Thyroid gland (tissue), 4 donors: ENCODE measurements around the gene RELL1. TPM values are rescaled to one million over a fixed set of nuclear protein-coding genes. Genes with fewer than 3 reads are reported as not detected.

Experiments used
- DNase-seq, 2 donors: peaks; one replicate each; pipeline ENCODE4 v3.0.0-alpha.2; 2019
- H3K27ac ChIP-seq, 3 donors: fragments of 200-600 bp; sonication (generic); 1 replicate in 2 of 3; 2 replicates in 1 of 3; pipeline ENCODE4 v1.5.1; 2016 to 2019; ENCODE audit warnings: mild to moderate bottlenecking in 1 of 3, moderate library complexity in 1 of 3
- H3K27me3 ChIP-seq: fragments of 200-600 bp; sonication (generic); one replicate; pipeline ENCODE4 v1.5.1; 2019
- H3K36me3 ChIP-seq, 2 donors: fragments of 200-600 bp; sonication (generic); one replicate each; pipeline ENCODE4 v1.5.1; 2016 to 2019
- H3K4me1 ChIP-seq, 2 donors: fragments of 200-600 bp; sonication (generic); one replicate each; pipeline ENCODE4 v1.5.1; 2017 to 2019
- H3K4me3 ChIP-seq, 3 donors: fragments of 200-600 bp; sonication (generic); replicated peaks in 1 of 3; 1 replicate in 2 of 3; 2 replicates in 1 of 3; pipeline ENCODE4 v1.5.1; 2016; ENCODE audit warnings: mild to moderate bottlenecking in 1 of 3
- H3K9me3 ChIP-seq: fragments of 200-600 bp; sonication (generic); one replicate; pipeline ENCODE4 v1.5.1; 2017
- CTCF ChIP-seq, 6 experiments: fragments of 200-600 bp in 3 of 6; fragments of 450-650 bp in 3 of 6; sonication (generic) in 3 of 6; IDR thresholded peaks; one replicate each; pipeline ENCODE4 v1.5.1; 2016 to 2019; ENCODE audit warnings: antibody characterized with exemption in 6 of 6, mild to moderate bottlenecking in 2 of 6, inconsistent platforms in 1 of 6, moderate library complexity in 1 of 6
- POLR2A ChIP-seq, 2 donors: fragments of 450-650 bp; IDR thresholded peaks; one replicate each; pipeline ENCODE4 v1.6.1; 2017; ENCODE audit warnings: antibody characterized with exemption in 2 of 2, mild to moderate bottlenecking in 2 of 2, moderate library complexity in 1 of 2
- WGBS, 2 donors: methylation state at CpG; one replicate each; pipeline ENCODE4 v1.1.5; 2017; 5-methylcytosine and 5-hydroxymethylcytosine counted together
- intact Hi-C: fragments of 100-400 bp; cut with DNase I; formaldehyde crosslinking; loops from one replicate; pipeline ENCODE4 v1.15.1; 2023
- total RNA-seq, 4 donors: library from RNA; depleted of rRNA; stranded (reverse); fragments of >200 nt; gene quantifications; one replicate each; pipeline ENCODE4 v1.2.3, GENCODE V29; 2016

The RELL1 gene
- total RNA-seq, 4 donors from 2014 or later: 105 to 123 (median 116) TPM

- no peak overlapping the region for H3K27ac ChIP-seq
- H3K36me3 ChIP-seq: peaks cover 0 to 3% of the 10 kb centered on the region in 2 donors
- peaks cover 31 to 52% of the 10 kb centered on the region in 2 donors for H3K4me1 ChIP-seq
- no peaks in the 10 kb centered on the region for H3K27me3 ChIP-seq
- intact Hi-C loops: loop anchor here (10.0 kb wide), 1 partner anchor 78 kb away; no protein-coding TSS in a partner anchor
- WGBS, 2 donors: 79 to 86% methylated on average over 7 of the region's 7 CpGs
- H3K9me3 ChIP-seq: no peaks in the 10 kb centered on the region
- no peak overlapping the region for H3K4me3 ChIP-seq
- TF ChIP-seq CTCF (IDR thresholded peaks at IDR 0.05) (no peak), POLR2A (IDR thresholded peaks at IDR 0.05) (no peak)
- DNase-seq: no peak
These were observed 3.3 kb downstream of the RELL1 start for GRCh38 chr4:37682701-37683401.

- intact Hi-C loops: loop anchor here (10.0 kb wide), 1 partner anchor 75 kb away; no protein-coding TSS in a partner anchor
These were observed 6.1 kb downstream of the RELL1 start for GRCh38 chr4:37680089-37680488.

GRCh38 chr4:37679301-37679700 is 6.9 kb downstream of the RELL1 start:
- Histone ChIP-seq H3K27me3 (no peaks in the 10 kb centered on the region), H3K27ac (no peak overlapping the region), H3K4me1 (peaks cover 49 to 75% of the 10 kb centered on the region in 2 donors), H3K9me3 (no peaks in the 10 kb centered on the region), H3K36me3 (peaks cover 0 to 3% of the 10 kb centered on the region in 2 donors), H3K4me3 (no peak overlapping the region)
- no peak for TF ChIP-seq CTCF (IDR thresholded peaks at IDR 0.05)
- no peak for TF ChIP-seq POLR2A (IDR thresholded peaks at IDR 0.05)
- no peak for DNase-seq
- intact Hi-C loops: no loop called here
- WGBS, 2 donors: 99% methylated on average over 2 of the region's 2 CpGs

More at GRCh38 chr4:37680089-37680488, 6.1 kb downstream of the RELL1 start:
- Histone ChIP-seq H3K4me3 (no peak overlapping the region), H3K9me3 (no peaks in the 10 kb centered on the region), H3K36me3 (peaks cover 0 to 3% of the 10 kb centered on the region in 2 donors), H3K27me3 (no peaks in the 10 kb centered on the region), H3K27ac (no peak overlapping the region), H3K4me1 (peaks cover 47 to 75% of the 10 kb centered on the region in 2 donors)
- 97 to 100% methylated on average over 1 of the region's 1 CpG for WGBS, 2 donors
- TF ChIP-seq CTCF (IDR thresholded peaks at IDR 0.05) (no peak), POLR2A (IDR thresholded peaks at IDR 0.05) (no peak)
- DNase-seq: no peak

- intact Hi-C loops: no loop called here
- peaks cover 0 to 3% of the 10 kb centered on the region in 2 donors for H3K36me3 ChIP-seq
These were observed 7.6 kb downstream of the RELL1 start for GRCh38 chr4:37678624-37679023.

More at GRCh38 chr4:37678624-37679023, 7.6 kb downstream of the RELL1 start:
- H3K4me1 ChIP-seq: peaks cover 55 to 76% of the 10 kb centered on the region in 2 donors
- peak overlapping the region in 1 of 3 donors; percentile 40 for H3K27ac ChIP-seq
- H3K4me3 ChIP-seq: no peak overlapping the region
- 85 to 89% methylated on average over 3 of the region's 3 CpGs for WGBS, 2 donors
- TF ChIP-seq CTCF (IDR thresholded peaks at IDR 0.05) (no peak), POLR2A (IDR thresholded peaks at IDR 0.05) (no peak)
- no peaks in the 10 kb centered on the region for H3K27me3 ChIP-seq
- no peak for DNase-seq
- no peaks in the 10 kb centered on the region for H3K9me3 ChIP-seq
